B cell (primary cell): ENCODE results near the gene HPD. TPM values are rescaled to one million over a fixed set of nuclear protein-coding genes. Genes with fewer than 3 reads are reported as not detected.
"Not testable (repeated sequence)": the region's sequence is repeated elsewhere in the genome, so short reads cannot be mapped to it uniquely, and the experiment has no call there.

Experiments
- ATAC-seq: fragments of 200-7000 bp; cut with Tn5 transposase; one replicate; pipeline ENCODE4 v1.10.0; 2021; ENCODE audit warnings: low read depth, mild to moderate bottlenecking, moderate number of reproducible peaks, moderate library complexity
- CTCF ChIA-PET: fragments of 350-600 bp; sonication (Branson Sonifier 250); formaldehyde crosslinking; loops from one replicate; lab custom pipeline; 2021; ENCODE audit warnings: antibody characterized with exemption, inconsistent platforms; lab: Charles Lee
- POLR2A ChIA-PET: fragments of 350-600 bp; sonication (Branson Sonifier 250); formaldehyde crosslinking; loops from one replicate; lab custom pipeline; 2021; ENCODE audit warnings: antibody characterized with exemption; lab: Charles Lee
- DNase-seq: peaks from one replicate; pipeline ENCODE4 v3.0.0; 2013
- H2AFZ ChIP-seq: 2 replicates; pipeline ENCODE4 v1.6.1; 2012; ENCODE audit warnings: mild to moderate bottlenecking, low read depth, low read length; ENCODE audit not compliant: insufficient read depth, poor library complexity, severe bottlenecking
- H3K27ac ChIP-seq, 2 donors: 1 replicate in 1 of 2; 2 replicates in 1 of 2; pipeline ENCODE4 v1.5.1; 2012 to 2013; ENCODE audit warnings: low read length in 2 of 2, mild to moderate bottlenecking in 2 of 2, moderate library complexity in 1 of 2
- H3K27me3 ChIP-seq, 4 experiments: fragments of 200-600 bp in 1 of 4; sonication (generic) in 1 of 4; replicated peaks in 1 of 4; 1 replicate in 2 of 4; 2 replicates in 2 of 4; pipeline versions ENCODE4 v1.6.1 to v1.7.0; 2013 to 2016; ENCODE audit warnings: low read length in 3 of 4, mild to moderate bottlenecking in 2 of 4, mixed read lengths in 1 of 4, moderate library complexity in 1 of 4; ENCODE audit not compliant: insufficient read depth in 4 of 4, control insufficient read depth in 3 of 4; ENCODE audit errors: control extremely low read depth in 1 of 4
- H3K36me3 ChIP-seq, 2 experiments: replicated peaks in 1 of 2; 1 replicate in 1 of 2; 2 replicates in 1 of 2; pipeline versions ENCODE4 v1.6.1 to v1.7.1; 2013; ENCODE audit warnings: low read length in 1 of 2; ENCODE audit not compliant: insufficient read depth in 2 of 2, control insufficient read depth in 1 of 2; ENCODE audit errors: control extremely low read depth in 1 of 2, extremely low read depth in 1 of 2
- H3K4me1 ChIP-seq, 2 donors: fragments of 200-600 bp in 1 of 2; sonication (generic) in 1 of 2; 1 replicate in 1 of 2; 2 replicates in 1 of 2; pipeline versions ENCODE4 v1.5.1 to v1.6.1; 2013 to 2017; ENCODE audit warnings: low read length in 2 of 2; ENCODE audit not compliant: control insufficient read depth in 2 of 2, insufficient read depth in 2 of 2
- H3K4me2 ChIP-seq: replicated peaks from 2 replicates; pipeline ENCODE3; 2012; ENCODE audit warnings: mild to moderate bottlenecking, low read depth, low read length; ENCODE audit not compliant: poor library complexity, severe bottlenecking
- H3K4me3 ChIP-seq, 5 experiments: fragments of 200-600 bp in 1 of 5; sonication (generic) in 1 of 5; 1 replicate in 3 of 5; 2 replicates in 2 of 5; pipeline versions ENCODE4 v1.5.1 to v1.7.0; 2011 to 2016; ENCODE audit warnings: low read length in 4 of 5, mild to moderate bottlenecking in 4 of 5, low read depth in 2 of 5, control low read depth in 1 of 5, moderate library complexity in 1 of 5; ENCODE audit not compliant: insufficient read depth in 1 of 5; ENCODE audit errors: control extremely low read depth in 1 of 5, extremely low read depth in 1 of 5
- H3K79me2 ChIP-seq: fragments of 200-600 bp; sonication (generic); one replicate; pipeline ENCODE4 v1.6.0; 2016; ENCODE audit warnings: low read length; ENCODE audit not compliant: control insufficient read depth, insufficient read depth
- H3K9ac ChIP-seq: fragments of 200-600 bp; sonication (generic); 2 replicates; pipeline ENCODE4 v1.6.1; 2017; ENCODE audit warnings: mild to moderate bottlenecking, low read length, moderate library complexity
- H3K9me3 ChIP-seq, 3 donors: one replicate each; pipeline versions ENCODE4 v1.6.1 to v1.7.1; 2013; ENCODE audit warnings: low read length in 2 of 3; ENCODE audit not compliant: control insufficient read depth in 2 of 3, insufficient read depth in 1 of 3; ENCODE audit errors: control extremely low read depth in 1 of 3
- H4K20me1 ChIP-seq: 2 replicates; pipeline ENCODE4 v1.6.0; 2012; ENCODE audit warnings: mild to moderate bottlenecking, low read length; ENCODE audit not compliant: insufficient read depth, control insufficient read depth, poor library complexity, severe bottlenecking
- H3K27ac Mint-ChIP-seq: one replicate; pipeline ENCODE4 v1.8.0; 2021; ENCODE audit warnings: mixed read lengths
- H3K27me3 Mint-ChIP-seq: one replicate; pipeline ENCODE4 v1.8.0; 2021; ENCODE audit warnings: mixed read lengths
- H3K4me1 Mint-ChIP-seq: one replicate; pipeline ENCODE4 v1.8.0; 2021; ENCODE audit warnings: mixed read lengths
- H3K4me3 Mint-ChIP-seq: one replicate; pipeline ENCODE4 v1.8.0; 2021; ENCODE audit warnings: mixed read lengths
- H3K9me3 Mint-ChIP-seq: one replicate; pipeline ENCODE4 v1.8.0; 2022; ENCODE audit warnings: mixed read lengths; ENCODE audit not compliant: insufficient read depth
- CTCF ChIP-seq: fragments of 200-600 bp; IDR thresholded peaks from one replicate; pipeline ENCODE4 v1.8.0; 2022; ENCODE audit warnings: antibody characterized with exemption, mild to moderate bottlenecking
- EZH2 ChIP-seq: IDR thresholded peaks from 2 replicates; pipeline ENCODE4 v1.6.1; 2012; ENCODE audit warnings: borderline replicate concordance, low read depth, mild to moderate bottlenecking, moderate library complexity, low read length; ENCODE audit not compliant: insufficient read depth, poor library complexity, severe bottlenecking
- WGBS: methylation state at CpG from one replicate; pipeline ENCODE4 v1.1.5; 2013; ENCODE audit warnings: missing lambda C conversion rate; ENCODE audit not compliant: insufficient coverage; 5-methylcytosine and 5-hydroxymethylcytosine counted together
- intact Hi-C: fragments of 100-400 bp; cut with micrococcal nuclease; formaldehyde crosslinking; loops from one replicate; pipeline ENCODE4 v1.10.0; 2022
- polyA plus RNA-seq: library from polyadenylated mRNA; depleted of rRNA; stranded (reverse); fragments of >200 nt; gene quantifications from 2 replicates; pipeline ENCODE4 v1.2.3, GENCODE V29; 2012
- total RNA-seq, 2 donors: library from RNA; stranded (reverse); fragments of 120-200 nt in 1 of 2; gene quantifications; 1 replicate in 1 of 2; 2 replicates in 1 of 2; pipeline versions ENCODE4 v1.2.3 to v1.2.4, GENCODE V29; 2013 to 2022

The HPD gene
- total and polyA plus RNA-seq, 2 donors (not counting 1 experiment from before 2014, with no cell fraction given) = not detected

- Histone ChIP-seq H3K4me1 (peaks cover 15 to 19% of the 10 kb centered on the region in 2 donors), H2AFZ (peak overlapping the region; percentile 84), H3K27me3 (peaks cover 0 to 5% (median 0%) of the 10 kb centered on the region in 4 experiments), H3K4me2 (peak overlapping the region; percentile 83), H4K20me1 (no peaks in the 10 kb centered on the region), H3K9me3 (peaks cover 0 to 3% (median 0%) of the 10 kb centered on the region in 3 donors), H3K27ac (peak overlapping the region; percentile 86 to 95), H3K36me3 (no peaks in the 10 kb centered on the region), H3K4me3 (peak overlapping the region; percentile 54 to 92 (median 78)), H3K79me2 (peaks cover 29% of the 10 kb centered on the region), H3K9ac (peak overlapping the region; percentile 80)
- Mint-ChIP-seq H3K4me3 (peak overlapping the region; percentile 99), H3K4me1 (peaks cover 30% of the 10 kb centered on the region), H3K9me3 (no peaks in the 10 kb centered on the region), H3K27me3 (no peaks in the 10 kb centered on the region), H3K27ac (peak overlapping the region; percentile 99)
- TF ChIP-seq EZH2 = no peak
- TF ChIP-seq CTCF = no peak
- DNase-seq = no peak
- CTCF ChIA-PET = interaction anchor here (0.6 to 3.5 kb wide), 11 partner anchors 8 to 192 kb away, joined by 3 to 42 read pairs (median 4); partner anchors contain the start of gene RHOF
- intact Hi-C loops = loop anchor here (1.0 to 5.0 kb wide), 7 partner anchors 31 to 1201 kb away; partner anchors contain the start of genes ANAPC5, CFAP251, MLEC and MLXIP
- ATAC-seq = no peak
- WGBS = 22% methylated on average over 3 of the region's 6 CpGs
- POLR2A ChIA-PET = interaction anchor here (0.6 to 1.5 kb wide), 7 partner anchors 46 to 242 kb away, joined by 3 to 8 read pairs (median 3); no protein-coding TSS in a partner anchor
Measured at GRCh38 chr12:121888083-121888477, 29.4 kb upstream of the HPD start.

DNA sequence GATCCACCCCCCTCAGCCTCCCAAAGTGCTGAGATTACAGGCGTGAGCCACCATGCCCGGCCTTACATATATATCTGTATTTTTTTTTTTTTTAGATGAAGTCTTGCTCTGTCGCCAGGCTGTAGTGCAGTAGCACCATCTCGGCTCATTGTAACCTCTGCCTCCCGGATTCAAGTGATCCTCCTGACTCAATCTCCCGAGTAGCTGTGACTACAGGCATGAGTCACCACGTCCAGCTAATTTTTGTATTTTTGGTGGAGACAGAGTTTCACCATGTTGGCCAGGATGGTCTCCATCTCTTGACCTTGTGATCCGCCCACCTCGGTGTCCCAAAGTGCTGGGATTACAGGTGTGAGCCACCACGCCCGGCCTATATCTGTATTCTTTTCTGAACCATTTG, 26.5 kb upstream of the HPD start:
- H3K36me3 ChIP-seq, H3K27me3 ChIP-seq, H3K9me3 Mint-ChIP-seq, CTCF ChIA-PET, ATAC-seq, H3K79me2 ChIP-seq, H3K4me3 ChIP-seq, H3K9me3 ChIP-seq, H3K9ac ChIP-seq, POLR2A ChIA-PET, H3K27me3 Mint-ChIP-seq, H3K4me2 ChIP-seq, DNase-seq, H2AFZ ChIP-seq, H3K27ac ChIP-seq, H3K4me3 Mint-ChIP-seq, H3K27ac Mint-ChIP-seq, H4K20me1 ChIP-seq: not testable (repeated sequence)
- WGBS = 89% methylated on average over 6 of the region's 11 CpGs
- peaks cover 15 to 18% of the 10 kb centered on the region in 2 donors for H3K4me1 ChIP-seq
- H3K4me1 Mint-ChIP-seq = peaks cover 23% of the 10 kb centered on the region
- intact Hi-C loops = loop anchor here (5.0 kb wide), 1 partner anchor 1198 kb away; the partner anchor contains the start of gene MLEC
